H9 (cell line): ENCODE data around the gene SDK1. TPM values are rescaled to one million over a fixed set of nuclear protein-coding genes. Genes with fewer than 3 reads are reported as not detected.

Source experiments
- DNase-seq: peaks from one replicate; pipeline ENCODE4 v3.0.0-alpha.2; 2017
- H2AFZ ChIP-seq: one replicate; pipeline ENCODE4 v1.6.1; 2013; ENCODE audit warnings: mild to moderate bottlenecking, low read length, control low read depth, moderate library complexity
- H2AK5ac ChIP-seq: 2 replicates; pipeline ENCODE4 v1.6.1; 2013; ENCODE audit warnings: low read length, control low read depth, mixed read lengths; ENCODE audit not compliant: insufficient read length
- H2BK120ac ChIP-seq: one replicate; pipeline ENCODE4 v1.6.1; 2013; ENCODE audit warnings: low read depth, mild to moderate bottlenecking, low read length, control low read depth, inconsistent platforms; ENCODE audit not compliant: poor library complexity, severe bottlenecking
- H2BK12ac ChIP-seq: 2 replicates; pipeline ENCODE4 v1.6.1; 2013; ENCODE audit warnings: low read length, control low read depth, mixed read lengths, low read depth; ENCODE audit not compliant: insufficient read length
- H2BK15ac ChIP-seq: 2 replicates; pipeline ENCODE4 v1.6.1; 2013; ENCODE audit warnings: low read depth, low read length, control low read depth
- H2BK20ac ChIP-seq: one replicate; pipeline ENCODE4 v1.6.1; 2013; ENCODE audit warnings: low read depth, mild to moderate bottlenecking, low read length, control low read depth, inconsistent platforms; ENCODE audit not compliant: poor library complexity, severe bottlenecking
- H2BK5ac ChIP-seq: 2 replicates; pipeline ENCODE4 v1.6.1; 2013; ENCODE audit warnings: low read length, control low read depth, mixed read lengths; ENCODE audit not compliant: insufficient read length
- H3K14ac ChIP-seq: 2 replicates; pipeline ENCODE4 v1.6.1; 2013; ENCODE audit warnings: low read length, control low read depth; ENCODE audit not compliant: insufficient read depth
- H3K18ac ChIP-seq: 2 replicates; pipeline ENCODE4 v1.6.1; 2013; ENCODE audit warnings: low read depth, mild to moderate bottlenecking, mixed read lengths, low read length, control low read depth; ENCODE audit not compliant: insufficient read length
- H3K23ac ChIP-seq: 2 replicates; pipeline ENCODE4 v1.6.1; 2013; ENCODE audit warnings: low read length, control low read depth, mixed read lengths, low read depth; ENCODE audit not compliant: insufficient read length
- H3K23me2 ChIP-seq: 2 replicates; pipeline ENCODE4 v1.6.1; 2013; ENCODE audit warnings: low read depth, mild to moderate bottlenecking, mixed read lengths, low read length, control low read depth; ENCODE audit not compliant: insufficient read length, poor library complexity, severe bottlenecking
- H3K27ac ChIP-seq: 2 replicates; pipeline ENCODE4 v1.5.1; 2013; ENCODE audit warnings: low read length, control low read depth, mixed read lengths, low read depth; ENCODE audit not compliant: insufficient read length
- H3K27me3 ChIP-seq: 2 replicates; pipeline ENCODE4 v1.6.1; 2013; ENCODE audit warnings: low read length, control low read depth, inconsistent platforms; ENCODE audit not compliant: insufficient read depth
- H3K4ac ChIP-seq: 2 replicates; pipeline ENCODE4 v1.6.1; 2013; ENCODE audit warnings: low read depth, mild to moderate bottlenecking, control low read depth, inconsistent platforms, low read length, moderate library complexity
- H3K4me1 ChIP-seq: 2 replicates; pipeline ENCODE4 v1.6.1; 2013; ENCODE audit warnings: low read length, control low read depth, inconsistent platforms; ENCODE audit not compliant: insufficient read depth
- H3K4me2 ChIP-seq: 2 replicates; pipeline ENCODE4 v1.6.1; 2013; ENCODE audit warnings: low read length, control low read depth, mixed read lengths; ENCODE audit not compliant: insufficient read length, insufficient read depth
- H3K56ac ChIP-seq: 2 replicates; pipeline ENCODE4 v1.6.1; 2013; ENCODE audit warnings: low read depth, mild to moderate bottlenecking, mixed read lengths, low read length, control low read depth; ENCODE audit not compliant: insufficient read length
- H3K79me1 ChIP-seq: 2 replicates; pipeline ENCODE4 v1.6.1; 2013; ENCODE audit warnings: low read depth, mild to moderate bottlenecking, moderate library complexity, low read length, control low read depth, inconsistent platforms; ENCODE audit not compliant: insufficient read depth, poor library complexity, severe bottlenecking
- H3K79me2 ChIP-seq: 2 replicates; pipeline ENCODE4 v1.6.1; 2013; ENCODE audit warnings: low read length, control low read depth, inconsistent platforms; ENCODE audit not compliant: insufficient read depth
- H3K9ac ChIP-seq: 2 replicates; pipeline ENCODE4 v1.6.1; 2013; ENCODE audit warnings: low read length, control low read depth, mixed read lengths; ENCODE audit not compliant: insufficient read length; ENCODE audit errors: extremely low read depth
- H3K9me3 ChIP-seq: one replicate; pipeline ENCODE4 v1.6.1; 2013; ENCODE audit warnings: low read depth, low read length, inconsistent platforms; ENCODE audit not compliant: control insufficient read depth
- H3T11ph ChIP-seq: one replicate; pipeline ENCODE4 v1.6.1; 2013; ENCODE audit warnings: mild to moderate bottlenecking, low read length, control low read depth, inconsistent platforms
- H4K20me1 ChIP-seq: one replicate; pipeline ENCODE4 v1.6.1; 2013; ENCODE audit not compliant: control insufficient read depth, insufficient read length, insufficient read depth
- H4K5ac ChIP-seq: 2 replicates; pipeline ENCODE4 v1.6.1; 2013; ENCODE audit warnings: low read depth, mild to moderate bottlenecking, mixed read lengths, low read length, control low read depth; ENCODE audit not compliant: insufficient read length
- H4K8ac ChIP-seq: replicated peaks from 2 replicates; pipeline ENCODE4 v1.6.1; 2013; ENCODE audit warnings: low read length, control low read depth, mixed read lengths, low read depth; ENCODE audit not compliant: insufficient read length
- H4K91ac ChIP-seq: 2 replicates; pipeline ENCODE4 v1.6.1; 2013; ENCODE audit warnings: low read depth, mild to moderate bottlenecking, moderate library complexity, mixed read lengths, low read length, control low read depth; ENCODE audit not compliant: insufficient read length
- H3K27ac Mint-ChIP-seq, 3 experiments: 2 replicates in 2 of 3; 3 replicates in 1 of 3; pipeline ENCODE4 v1.8.0; 2020 to 2021; ENCODE audit warnings: mixed read lengths in 3 of 3, mild to moderate bottlenecking in 1 of 3, moderate library complexity in 1 of 3
- H3K27me3 Mint-ChIP-seq: 2 replicates; pipeline ENCODE4 v1.8.0; 2021; ENCODE audit warnings: low read depth, mild to moderate bottlenecking, moderate library complexity, mixed read lengths
- H3K36me3 Mint-ChIP-seq, 3 experiments: 2 replicates in 2 of 3; 3 replicates in 1 of 3; pipeline ENCODE4 v1.8.0; 2020 to 2021; ENCODE audit warnings: low read depth in 3 of 3, mixed read lengths in 3 of 3; ENCODE audit not compliant: insufficient read depth in 1 of 3
- H3K4me1 Mint-ChIP-seq, 2 experiments: 2 replicates each; pipeline ENCODE4 v1.8.0; 2020; ENCODE audit warnings: mixed read lengths in 2 of 2
- H3K4me3 Mint-ChIP-seq, 2 experiments: 2 replicates in 1 of 2; 3 replicates in 1 of 2; pipeline ENCODE4 v1.8.0; 2020 to 2021; ENCODE audit warnings: mild to moderate bottlenecking in 2 of 2, mixed read lengths in 2 of 2, moderate library complexity in 1 of 2
- H3K9me3 Mint-ChIP-seq, 2 experiments: 2 replicates in 1 of 2; 3 replicates in 1 of 2; pipeline ENCODE4 v1.8.0; 2020; ENCODE audit warnings: mild to moderate bottlenecking in 2 of 2, mixed read lengths in 2 of 2, moderate library complexity in 1 of 2
- CTCF ChIP-seq: fragments of 200-600 bp; sonication (generic); conservative IDR thresholded peaks from 3 replicates; pipeline ENCODE4 v1.8.0; 2021; ENCODE audit warnings: antibody characterized with exemption, mild to moderate bottlenecking
- WGBS: extraction: QIAGEN DNeasy Blood & Tissue Kit; methylation state at CpG from one replicate; pipeline ENCODE4 v1.1.7; 2013; ENCODE audit warnings: missing lambda C conversion rate, low lambda C conversion rate, mixed read lengths; ENCODE audit not compliant: insufficient read length; ENCODE audit errors: extremely low coverage; 5-methylcytosine and 5-hydroxymethylcytosine counted together
- total RNA-seq: library from RNA; stranded (reverse); gene quantifications from 2 replicates; pipeline ENCODE4 v1.2.1, GENCODE V29; 2021

The SDK1 gene
- total RNA-seq, 1 experiment from 2014 or later, result 8.7 TPM

GRCh38 chr7:3285652-3286051 is 15.4 kb upstream of the SDK1 start:
- TF ChIP-seq CTCF, result no peak

More at GRCh38 chr7:3285652-3286051, 15.4 kb upstream of the SDK1 start:
- no peak overlapping the region for H2BK20ac ChIP-seq
- H3T11ph ChIP-seq, result no peak overlapping the region
- H4K5ac ChIP-seq, result no peak overlapping the region
- H4K91ac ChIP-seq, result no peak overlapping the region
- Mint-ChIP-seq H3K36me3 (peaks cover 0 to 5% (median 0%) of the 10 kb centered on the region in 3 experiments; a peak in 4 of 7 replicates), H3K4me1 (peaks cover 30 to 40% of the 10 kb centered on the region in 2 experiments), H3K4me3 (no peak overlapping the region), H3K9me3 (peaks cover 5 to 13% of the 10 kb centered on the region in 2 experiments; a peak in 2 of 5 replicates), H3K27ac (no peak overlapping the region), H3K27me3 (peaks cover 1% of the 10 kb centered on the region; the same call in 1 of the 2 replicates)
- H3K23me2 ChIP-seq, result no peaks in the 10 kb centered on the region
- H3K79me1 ChIP-seq, result no peaks in the 10 kb centered on the region
- no peak overlapping the region for H2BK15ac ChIP-seq
- H3K9ac ChIP-seq, result no peak overlapping the region
- H2BK120ac ChIP-seq, result no peak overlapping the region
- H2BK5ac ChIP-seq, result no peak overlapping the region
- no peak overlapping the region for H3K4ac ChIP-seq
- H3K27me3 ChIP-seq, result no peaks in the 10 kb centered on the region
- WGBS, result no CpG with 5 or more reads among the region's 10 CpGs
- no peaks in the 10 kb centered on the region for H4K20me1 ChIP-seq
- no peak overlapping the region for H3K18ac ChIP-seq
- H3K4me1 ChIP-seq, result no peaks in the 10 kb centered on the region; the same call in 1 of the 2 replicates
- H3K4me2 ChIP-seq, result no peak overlapping the region
- H2BK12ac ChIP-seq, result no peak overlapping the region
- H3K9me3 ChIP-seq, result no peaks in the 10 kb centered on the region
- no peak overlapping the region for H3K56ac ChIP-seq
- no peak overlapping the region for H2AFZ ChIP-seq
- H3K14ac ChIP-seq, result no peak overlapping the region
- no peaks in the 10 kb centered on the region for H3K79me2 ChIP-seq
- H4K8ac ChIP-seq, result no peak overlapping the region
- H2AK5ac ChIP-seq, result no peak overlapping the region
- H3K27ac ChIP-seq, result no peak overlapping the region
- H3K23ac ChIP-seq, result no peak overlapping the region
- DNase-seq, result no peak
